Karpas-422 (cell line): Measurements from ENCODE around the gene AQP3. TPM values are rescaled to one million over a fixed set of nuclear protein-coding genes. Genes with fewer than 3 reads are reported as not detected.

ENCODE experiments used
- DNase-seq: peaks from one replicate; pipeline ENCODE4 v3.0.0-alpha.2; 2015
- H2AFZ ChIP-seq: fragments of 200-600 bp; sonication (generic); 2 replicates; pipeline ENCODE4 v1.6.1; 2014; ENCODE audit warnings: antibody characterized with exemption, low read length, mixed read lengths
- H3K27ac ChIP-seq: fragments of 200-600 bp; sonication (generic); 2 replicates; pipeline ENCODE4 v1.5.1; 2014; ENCODE audit warnings: mild to moderate bottlenecking, low read length, moderate library complexity
- H3K27me3 ChIP-seq: fragments of 200-600 bp; sonication (generic); 2 replicates; pipeline ENCODE4 v1.6.1; 2014; ENCODE audit warnings: low read length, mixed read lengths
- H3K36me3 ChIP-seq: fragments of 200-600 bp; sonication (generic); 2 replicates; pipeline ENCODE4 v1.6.1; 2014; ENCODE audit warnings: low read length, mixed read lengths; ENCODE audit not compliant: insufficient read depth
- H3K4me1 ChIP-seq: fragments of 200-600 bp; sonication (generic); 2 replicates; pipeline ENCODE4 v1.6.1; 2014; ENCODE audit warnings: mild to moderate bottlenecking, low read length, mixed read lengths
- H3K4me2 ChIP-seq: fragments of 200-600 bp; sonication (generic); 2 replicates; pipeline ENCODE4 v1.6.1; 2014; ENCODE audit warnings: low read length, low read depth, mild to moderate bottlenecking; ENCODE audit not compliant: poor library complexity, severe bottlenecking
- H3K4me3 ChIP-seq: fragments of 200-600 bp; sonication (generic); 2 replicates; pipeline ENCODE4 v1.5.1; 2014; ENCODE audit warnings: mild to moderate bottlenecking, antibody characterized with exemption, low read length, mixed read lengths
- H3K79me2 ChIP-seq: fragments of 200-600 bp; sonication (generic); 2 replicates; pipeline ENCODE4 v1.6.1; 2014; ENCODE audit warnings: mild to moderate bottlenecking, low read length, mixed read lengths
- H3K9ac ChIP-seq: fragments of 200-600 bp; sonication (generic); 2 replicates; pipeline ENCODE4 v1.6.0; 2014; ENCODE audit warnings: low read length
- H3K9me2 ChIP-seq: fragments of 200-600 bp; sonication (generic), shearing (Covaris generic); replicated peaks from 2 replicates; pipeline ENCODE4 v1.6.0; 2014; ENCODE audit warnings: mild to moderate bottlenecking, low read length, moderate library complexity; ENCODE audit not compliant: insufficient read depth
- H3K9me3 ChIP-seq: fragments of 300-700, 200-600 bp; sonication (generic); 2 replicates; pipeline ENCODE4 v1.6.1; 2014; ENCODE audit warnings: low read length, mixed read lengths
- H4K20me1 ChIP-seq: fragments of 200-600 bp; sonication (generic); 2 replicates; pipeline ENCODE4 v1.6.1; 2014; ENCODE audit warnings: mild to moderate bottlenecking, antibody characterized with exemption, low read length, low read depth; ENCODE audit not compliant: insufficient read depth
- total RNA-seq: library from RNA; depleted of rRNA; stranded (reverse); fragments of >200 nt; shearing (Covaris generic); gene quantifications from 2 replicates; pipeline ENCODE4 v1.2.3, GENCODE V29; 2014; ENCODE audit warnings: low replicate concordance

The AQP3 gene
- total RNA-seq, 1 experiment from 2014 or later: not detected

DNA sequence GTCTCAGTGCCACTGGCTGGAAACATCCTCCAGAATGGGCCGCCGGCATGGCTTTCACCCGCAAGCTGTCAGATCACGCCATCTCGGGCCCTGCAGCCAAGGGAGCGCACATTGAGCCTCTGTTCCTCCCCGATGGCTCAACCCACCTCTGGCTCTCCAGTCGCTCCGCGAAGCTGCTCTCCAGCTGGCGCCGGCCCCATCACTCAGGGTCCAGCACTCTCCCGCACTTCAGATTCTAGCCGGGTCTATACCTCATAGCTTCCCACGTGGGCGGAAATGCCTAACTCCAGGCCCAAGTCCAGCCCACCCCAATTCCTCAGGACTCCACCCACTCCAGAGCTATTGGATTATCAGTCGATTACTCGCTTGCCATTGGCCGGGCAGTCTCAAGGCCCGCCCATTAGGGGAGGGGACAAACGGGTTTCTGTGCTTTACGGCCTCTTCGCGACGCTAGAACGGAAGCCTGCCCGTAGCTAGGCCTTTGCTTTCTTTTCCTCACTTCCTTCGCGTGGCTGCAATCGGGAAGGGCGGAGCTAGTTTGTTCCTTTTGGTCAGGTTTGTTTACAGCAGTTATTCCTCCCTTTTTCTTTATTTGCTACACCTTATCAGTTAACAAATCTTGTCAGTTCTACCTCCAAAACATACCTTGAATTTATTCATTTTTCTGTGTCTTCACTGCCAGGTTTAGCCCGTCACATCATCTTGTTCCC lies 26.4 kb upstream of the AQP3 start, which contains the start of gene NOL6:
NOL6 (minus strand) TSS at position 282 of the 710 bp plus-strand sequence; CDS start at position 200, 82 bp downstream.
- Histone ChIP-seq H3K27ac (no peak within 1 kb of the TSS; the same call in 1 of the 2 replicates), H2AFZ (peak within 1 kb of the TSS; percentile 61; the same call in 1 of the 2 replicates), H3K4me1 (peaks cover 17% of the 10 kb centered on the region), H3K27me3 (no peaks in the 10 kb centered on the region), H3K9ac (peak within 1 kb of the TSS; percentile 80), H3K36me3 (peaks cover 19% of the 10 kb centered on the region), H3K9me3 (no peaks in the 10 kb centered on the region), H3K4me2 (peak within 1 kb of the TSS; percentile 96), H3K79me2 (peaks cover 32% of the 10 kb centered on the region), H3K9me2 (no peaks in the 10 kb centered on the region), H3K4me3 (peak within 1 kb of the TSS; percentile 89), H4K20me1 (no peaks in the 10 kb centered on the region)
- DNase-seq: peak; percentile 100

DNA sequence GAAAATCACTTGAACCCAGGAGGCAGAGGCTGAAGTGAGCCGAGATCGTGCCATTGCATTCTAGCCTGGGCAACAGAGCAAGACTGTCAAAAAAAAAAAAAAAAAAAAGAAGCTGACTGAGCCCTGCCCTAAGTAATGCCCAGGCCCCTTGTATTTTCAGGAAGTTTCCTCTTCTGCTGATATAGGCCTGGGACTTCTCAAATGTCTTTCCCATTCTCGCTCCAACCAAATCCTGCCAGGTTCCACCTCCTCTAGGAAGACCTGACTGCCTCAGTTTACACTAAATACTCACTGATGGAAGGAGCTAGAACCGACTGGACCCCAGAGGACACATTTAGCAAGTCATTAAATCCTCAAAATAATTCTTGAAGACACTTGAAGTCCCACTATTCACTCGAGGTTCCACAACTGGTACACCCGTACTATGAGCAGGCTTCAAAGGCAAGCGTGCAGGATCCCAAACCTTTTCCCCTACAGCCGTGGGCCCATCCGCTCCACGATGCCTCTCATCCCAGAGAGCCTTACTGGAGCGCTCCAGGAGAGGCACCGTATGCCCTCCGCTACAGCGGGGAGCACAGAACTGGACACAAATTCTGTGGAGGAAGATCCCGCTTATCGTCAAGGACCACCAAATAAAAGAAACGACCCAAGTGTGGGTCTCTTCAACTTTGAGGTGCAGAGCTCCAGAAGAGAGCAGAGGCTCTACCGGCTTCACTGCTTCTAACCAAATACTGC lies 25.7 kb upstream of the AQP3 start:
- H3K36me3 ChIP-seq: peaks cover 19% of the 10 kb centered on the region
- no peak overlapping the region; the same call in 1 of the 2 replicates for H3K27ac ChIP-seq
- peak overlapping the region; percentile 82 for H3K4me2 ChIP-seq
- H3K9ac ChIP-seq: peak overlapping the region; percentile 80
- no peak for DNase-seq
- H3K79me2 ChIP-seq: peaks cover 32% of the 10 kb centered on the region
- H3K4me1 ChIP-seq: peaks cover 17% of the 10 kb centered on the region
- peak overlapping the region; percentile 89 for H3K4me3 ChIP-seq
- no peaks in the 10 kb centered on the region for H4K20me1 ChIP-seq
- no peaks in the 10 kb centered on the region for H3K9me3 ChIP-seq
- H3K9me2 ChIP-seq: no peaks in the 10 kb centered on the region
- H3K27me3 ChIP-seq: no peaks in the 10 kb centered on the region
- no peak overlapping the region for H2AFZ ChIP-seq

DNA sequence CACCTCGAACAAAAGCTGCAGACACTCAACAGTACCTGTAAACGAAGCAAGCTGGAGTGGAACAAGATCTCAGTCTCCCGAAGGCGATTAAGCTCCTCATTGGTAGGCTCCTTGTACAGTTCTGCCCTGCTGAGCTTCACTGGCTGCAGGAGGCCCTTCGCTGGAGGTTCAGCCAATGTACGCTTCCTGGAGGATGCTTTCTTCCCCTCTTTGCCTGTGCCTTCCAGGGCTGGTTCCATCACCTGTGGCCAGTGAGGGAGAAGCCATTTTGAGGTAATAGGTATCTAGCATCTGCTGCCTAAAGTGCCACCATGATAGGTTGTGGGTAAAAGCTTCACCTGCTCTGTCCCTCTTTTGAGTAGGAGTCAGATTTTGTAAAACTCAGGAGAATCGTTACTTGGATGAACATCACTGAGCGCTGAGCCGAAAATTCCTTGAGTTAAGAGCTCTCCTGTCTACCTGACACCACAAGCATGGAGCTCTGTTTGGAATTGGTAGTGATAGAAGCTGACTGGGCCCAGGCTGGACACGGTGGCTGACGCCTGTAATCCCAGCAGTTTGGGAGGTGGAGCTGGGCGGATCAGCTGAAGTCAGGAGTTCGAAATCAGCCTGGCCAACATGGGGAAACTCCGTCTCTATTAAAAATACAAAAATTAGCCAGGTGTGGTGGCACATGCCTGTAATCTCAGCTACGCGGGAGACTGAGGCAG lies 24.9 kb upstream of the AQP3 start:
- peak overlapping the region; percentile 80 for H3K9ac ChIP-seq
- peaks cover 17% of the 10 kb centered on the region for H3K4me1 ChIP-seq
- H3K27ac ChIP-seq: no peak overlapping the region
- no peaks in the 10 kb centered on the region for H3K27me3 ChIP-seq
- H4K20me1 ChIP-seq: no peaks in the 10 kb centered on the region
- peaks cover 32% of the 10 kb centered on the region for H3K79me2 ChIP-seq
- H2AFZ ChIP-seq: no peak overlapping the region
- no peak for DNase-seq
- no peaks in the 10 kb centered on the region for H3K9me3 ChIP-seq
- H3K36me3 ChIP-seq: peaks cover 19% of the 10 kb centered on the region
- peak overlapping the region; percentile 82 for H3K4me2 ChIP-seq
- no peaks in the 10 kb centered on the region for H3K9me2 ChIP-seq
- peak overlapping the region; percentile 89 for H3K4me3 ChIP-seq

- Histone ChIP-seq H3K27ac (no peak overlapping the region), H3K9ac (no peak overlapping the region), H3K4me3 (no peak overlapping the region), H3K9me2 (no peaks in the 10 kb centered on the region), H3K79me2 (peaks cover 32% of the 10 kb centered on the region), H3K27me3 (no peaks in the 10 kb centered on the region), H3K4me2 (peak overlapping the region; percentile 82), H3K36me3 (peaks cover 26% of the 10 kb centered on the region), H2AFZ (no peak overlapping the region), H4K20me1 (no peaks in the 10 kb centered on the region), H3K4me1 (peaks cover 17% of the 10 kb centered on the region), H3K9me3 (no peaks in the 10 kb centered on the region)
- DNase-seq: no peak
Measured at GRCh38 chr9:33471361-33471760, 24.0 kb upstream of the AQP3 start.

GRCh38 chr9:33469891-33470290 lies 22.5 kb upstream of the AQP3 start:
- peaks cover 17% of the 10 kb centered on the region for H3K4me1 ChIP-seq
- no peak overlapping the region for H3K9ac ChIP-seq
- no peak for DNase-seq
- peaks cover 32% of the 10 kb centered on the region for H3K79me2 ChIP-seq
- H3K9me3 ChIP-seq: no peaks in the 10 kb centered on the region
- H3K4me3 ChIP-seq: no peak overlapping the region
- H3K36me3 ChIP-seq: peaks cover 37% of the 10 kb centered on the region
- H3K4me2 ChIP-seq: no peak overlapping the region
- H4K20me1 ChIP-seq: 0 out of 2 replicates have a peak, but pooled peaks cover 5% of the 10 kb centered on the region
- no peak overlapping the region for H2AFZ ChIP-seq
- H3K27ac ChIP-seq: no peak overlapping the region
- no peaks in the 10 kb centered on the region for H3K9me2 ChIP-seq
- no peaks in the 10 kb centered on the region for H3K27me3 ChIP-seq

DNA sequence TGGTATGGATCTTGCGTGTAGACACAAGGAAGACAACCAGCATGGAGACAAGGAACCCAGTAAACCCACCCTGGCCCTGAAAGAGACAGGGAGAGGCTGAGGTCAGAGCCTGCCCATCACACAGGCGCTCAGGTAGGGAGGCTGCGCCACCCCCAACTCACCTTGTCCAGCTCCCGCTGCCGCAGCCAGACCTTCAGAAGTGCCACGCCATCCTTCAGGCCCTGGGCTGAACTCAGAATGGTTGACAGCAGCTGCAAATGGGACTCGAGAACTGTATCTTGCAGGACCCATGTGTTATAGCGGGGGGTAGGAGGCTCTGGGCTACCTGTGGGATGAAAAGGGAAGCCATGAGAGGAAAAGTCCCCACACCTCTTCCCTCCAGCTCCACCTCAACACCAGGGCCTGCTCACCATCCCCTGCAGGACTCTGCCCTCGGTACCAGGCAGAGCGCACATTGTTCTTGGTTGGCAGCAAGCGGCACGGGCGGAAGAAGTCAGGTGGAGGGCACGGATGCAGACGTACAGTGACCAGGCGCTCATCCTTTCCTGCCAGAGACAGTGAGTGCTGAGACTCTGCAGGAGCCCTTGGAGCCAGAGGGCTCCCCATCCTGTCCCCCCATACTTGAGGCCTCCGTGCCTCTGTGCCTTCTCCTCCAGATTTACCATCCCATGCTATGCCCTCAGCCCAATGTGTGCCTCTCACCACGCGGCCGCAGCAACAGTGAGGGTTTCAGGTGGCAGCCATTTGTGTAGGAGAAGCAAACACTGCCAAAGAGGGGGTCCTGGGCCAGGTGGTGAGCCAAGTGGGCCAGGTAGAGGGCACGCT lies 21.6 kb upstream of the AQP3 start:
- Histone ChIP-seq H3K9me2 (no peaks in the 10 kb centered on the region), H3K27me3 (no peaks in the 10 kb centered on the region), H2AFZ (no peak overlapping the region), H3K36me3 (peaks cover 37% of the 10 kb centered on the region), H3K9ac (no peak overlapping the region), H3K79me2 (peaks cover 27% of the 10 kb centered on the region), H3K27ac (no peak overlapping the region), H3K4me1 (peaks cover 12% of the 10 kb centered on the region), H3K4me3 (no peak overlapping the region), H3K4me2 (no peak overlapping the region), H4K20me1 (0 out of 2 replicates have a peak, but pooled peaks cover 5% of the 10 kb centered on the region), H3K9me3 (no peaks in the 10 kb centered on the region)
- peak; percentile 28 for DNase-seq

- H3K9me3 ChIP-seq: no peaks in the 10 kb centered on the region
- peaks cover 37% of the 10 kb centered on the region for H3K36me3 ChIP-seq
- no peak overlapping the region for H3K9ac ChIP-seq
- no peaks in the 10 kb centered on the region for H3K9me2 ChIP-seq
- H3K79me2 ChIP-seq: peaks cover 23% of the 10 kb centered on the region
- H2AFZ ChIP-seq: no peak overlapping the region
- H3K27me3 ChIP-seq: no peaks in the 10 kb centered on the region
- no peak overlapping the region for H3K4me2 ChIP-seq
- peaks cover 12% of the 10 kb centered on the region for H3K4me1 ChIP-seq
- H3K4me3 ChIP-seq: no peak overlapping the region
- DNase-seq: peak; percentile 35
- H3K27ac ChIP-seq: no peak overlapping the region
- H4K20me1 ChIP-seq: 0 out of 2 replicates have a peak, but pooled peaks cover 5% of the 10 kb centered on the region
Measured at GRCh38 chr9:33468215-33468730, 20.9 kb upstream of the AQP3 start.
